GM18505 (cell line): ENCODE results near the gene CDKN1C.

Source experiments
- ATAC-seq: cut with Tn5 transposase; IDR thresholded peaks from one replicate; pipeline ENCODE4 v1.9.1; 2021; ENCODE audit not compliant: unreplicated experiment
- POLR2A ChIP-seq: IDR thresholded peaks from 4 replicates; pipeline ENCODE4 v1.6.1; 2011; ENCODE audit warnings: borderline replicate concordance; ENCODE audit not compliant: insufficient read depth, insufficient read length; ENCODE audit errors: extremely low read depth

CDKN1C gene

GRCh38 chr11:2838676-2839294 is 46.8 kb downstream of the CDKN1C start:
- ATAC-seq: no peak
- TF ChIP-seq POLR2A: no peak

DNA sequence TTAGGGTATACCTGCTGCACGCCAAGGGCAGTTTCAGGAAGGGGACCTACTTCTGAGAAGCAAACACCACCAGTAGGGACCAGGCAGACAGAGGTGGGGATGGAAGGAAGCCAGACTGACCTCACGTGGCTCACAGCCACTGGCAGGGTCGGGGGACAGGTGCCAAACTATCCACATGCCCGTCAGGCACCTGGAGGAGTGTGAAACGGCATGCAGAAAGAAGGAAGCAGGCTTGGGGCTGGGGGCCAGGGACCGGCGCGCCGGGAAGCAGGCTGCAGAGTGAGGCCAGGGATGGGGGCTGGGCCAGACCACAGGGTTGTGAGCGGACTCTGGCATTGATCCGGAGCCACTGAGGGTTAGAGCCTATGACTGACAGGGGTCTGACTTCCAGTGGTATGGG is 47.5 kb downstream of the CDKN1C start:
- TF ChIP-seq POLR2A: no peak
- no peak for ATAC-seq

- no peak for TF ChIP-seq POLR2A
- no peak for ATAC-seq
Measured at GRCh38 chr11:2837651-2838050, 47.9 kb downstream of the CDKN1C start.

- no peak for ATAC-seq
- TF ChIP-seq POLR2A: no peak
Measured at GRCh38 chr11:2837096-2837601, 48.4 kb downstream of the CDKN1C start.

- no peak for TF ChIP-seq POLR2A
- no peak for ATAC-seq
Measured at GRCh38 chr11:2836315-2837095, 49.1 kb downstream of the CDKN1C start.

DNA sequence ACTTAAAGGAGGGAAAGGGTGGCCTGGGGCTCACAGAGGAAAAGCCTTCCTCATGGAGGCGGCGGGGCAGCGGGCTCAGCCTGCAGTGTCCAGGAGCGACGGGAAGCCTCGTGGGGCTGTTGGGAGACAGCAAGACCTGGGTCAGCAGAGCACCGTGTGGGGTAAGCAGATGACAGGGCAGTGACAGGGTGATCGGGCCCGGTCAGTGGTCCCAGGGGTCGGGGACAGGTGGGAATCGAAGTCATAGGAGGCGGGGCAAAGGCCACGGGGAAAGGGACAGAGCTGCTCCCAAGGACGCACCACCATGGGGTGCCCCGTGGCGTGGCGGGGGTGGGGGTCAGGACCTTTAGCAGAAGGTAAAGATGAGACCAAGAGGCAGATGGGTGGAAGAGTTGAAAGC is 49.8 kb downstream of the CDKN1C start:
- TF ChIP-seq POLR2A: no peak
- no peak for ATAC-seq

- ATAC-seq: no peak
- no peak for TF ChIP-seq POLR2A
Measured at GRCh38 chr11:2835296-2835695, 50.3 kb downstream of the CDKN1C start.

- TF ChIP-seq POLR2A: no peak
- ATAC-seq: no peak
Measured at GRCh38 chr11:2834503-2835273, 50.9 kb downstream of the CDKN1C start.

DNA sequence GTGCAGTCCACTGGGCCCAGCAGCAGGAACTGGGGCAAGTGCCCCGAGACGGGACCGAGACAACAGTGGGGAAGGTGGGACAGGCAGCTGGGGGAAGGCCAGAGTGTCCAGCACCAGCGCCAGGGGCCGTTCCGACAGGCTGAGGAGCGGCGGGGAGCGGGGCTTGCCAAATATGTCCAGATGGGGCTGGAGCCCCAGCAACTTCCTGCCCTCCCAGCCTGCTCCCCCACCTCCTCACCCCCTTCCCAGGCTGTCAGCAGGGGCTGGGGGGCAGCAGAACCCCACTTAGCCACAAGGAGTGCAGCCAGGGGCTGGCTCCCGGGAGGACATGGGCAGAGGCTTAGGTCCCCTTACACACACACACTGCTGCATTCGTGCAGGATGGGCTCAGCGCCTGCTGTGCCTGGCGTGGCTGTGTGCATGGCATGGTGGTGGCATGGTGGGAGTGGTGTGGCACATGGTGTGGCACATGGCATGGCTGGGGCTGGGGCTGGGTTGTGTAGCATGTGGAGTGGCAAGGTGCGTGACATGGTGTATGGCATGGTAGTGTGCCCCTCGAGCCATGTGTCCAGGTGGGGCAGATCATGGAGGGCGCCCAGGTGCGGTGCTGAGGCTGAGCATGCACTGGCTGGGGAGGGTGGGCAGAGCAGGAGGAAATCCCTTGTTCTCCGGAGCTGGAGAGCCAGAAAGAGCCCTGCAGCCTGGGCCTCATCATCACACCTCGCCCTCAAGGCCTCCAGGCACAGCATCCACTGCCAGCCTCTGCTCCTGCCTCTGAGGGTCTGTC is 51.7 kb downstream of the CDKN1C start:
- TF ChIP-seq POLR2A: no peak
- no peak for ATAC-seq
